HEK293T (cell line): ENCODE measurements around the gene TTC39C.

Experiments
- FOXA1 ChIP-seq: fragments of 450-650 bp; IDR thresholded peaks from 2 replicates; pipeline ENCODE4 v1.6.1; 2016; ENCODE audit warnings: mild to moderate bottlenecking
- FOXK2 ChIP-seq: fragments of 450-650 bp; IDR thresholded peaks from 2 replicates; pipeline ENCODE4 v1.6.1; 2016; ENCODE audit warnings: mild to moderate bottlenecking
- FOXM1 ChIP-seq: fragments of 450-650 bp; IDR thresholded peaks from 2 replicates; pipeline ENCODE4 v1.6.1; 2017; ENCODE audit warnings: mild to moderate bottlenecking, borderline replicate concordance
- NFRKB ChIP-seq: fragments of 450-650 bp; IDR thresholded peaks from 2 replicates; pipeline ENCODE4 v1.6.1; 2016; ENCODE audit warnings: mild to moderate bottlenecking, moderate library complexity
- SP1 ChIP-seq: fragments of 450-650 bp; IDR thresholded peaks from 2 replicates; pipeline ENCODE4 v1.6.1; 2017
- SUZ12 ChIP-seq: fragments of 450-650 bp; IDR thresholded peaks from 2 replicates; pipeline ENCODE4 v1.6.1; 2016; ENCODE audit warnings: mild to moderate bottlenecking

DNA sequence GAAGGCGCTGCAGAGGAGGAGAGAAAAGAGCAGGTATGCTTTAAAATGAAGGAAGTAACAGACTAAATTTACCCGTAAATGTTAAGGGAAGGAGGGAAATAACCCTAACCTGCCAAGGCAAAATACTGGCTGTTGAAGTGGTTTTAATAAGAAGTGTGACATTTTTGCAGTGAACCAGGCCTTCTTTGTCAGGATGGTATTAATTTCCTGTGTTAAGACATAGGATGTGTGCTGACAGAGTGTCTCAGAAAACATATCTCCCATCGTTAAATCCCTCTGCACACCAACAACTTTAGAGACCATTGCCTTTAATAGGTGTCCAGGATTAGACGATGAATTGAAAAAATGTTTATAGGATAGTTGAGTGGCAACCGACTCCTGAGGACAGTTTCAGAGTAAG lies 9.9 kb downstream of the TTC39C start:
- no peak for TF ChIP-seq SP1
- no peak for TF ChIP-seq FOXK2
- no peak for TF ChIP-seq SUZ12
- TF ChIP-seq FOXM1: no peak
- no peak for TF ChIP-seq NFRKB
- TF ChIP-seq FOXA1: no peak
